RWPE2 (cell line): Measurements from ENCODE around the gene SHKBP1.
"Not testable (repeated sequence)": the region's sequence is repeated elsewhere in the genome, so short reads cannot be mapped to it uniquely, and the experiment has no call there.

Experiments used
- ATAC-seq: fragments of 200-7000 bp; cut with Tn5 transposase; 3 replicates; pipeline ENCODE4 v1.9.1; 2021; ENCODE audit warnings: low read depth
- DNase-seq: peaks from one replicate; pipeline ENCODE4 v3.0.0-alpha.2; 2020; ENCODE audit warnings: low spot score
- H3K27ac ChIP-seq: fragments of 450-650 bp; 2 replicates; pipeline ENCODE4 v1.5.1; 2017; ENCODE audit warnings: mild to moderate bottlenecking; ENCODE audit not compliant: poor library complexity, severe bottlenecking
- H3K27me3 ChIP-seq: fragments of 250-450 bp; sonication (Bioruptor Pico); 2 replicates; pipeline ENCODE4 v1.5.1; 2021; ENCODE audit warnings: mild to moderate bottlenecking, moderate library complexity; ENCODE audit not compliant: insufficient read depth, poor library complexity, severe bottlenecking
- H3K36me3 ChIP-seq: fragments of 250-450 bp; sonication (Bioruptor Pico); 2 replicates; pipeline ENCODE4 v1.5.1; 2020; ENCODE audit warnings: low read depth, mild to moderate bottlenecking, moderate library complexity
- H3K4me1 ChIP-seq: fragments of 250-450 bp; sonication (Bioruptor Pico); 2 replicates; pipeline ENCODE4 v1.5.1; 2021; ENCODE audit warnings: mild to moderate bottlenecking, moderate library complexity; ENCODE audit not compliant: insufficient read depth, poor library complexity, severe bottlenecking
- H3K4me3 ChIP-seq: fragments of 250-450 bp; sonication (Bioruptor Pico); 2 replicates; pipeline ENCODE4 v1.5.1; 2021; ENCODE audit warnings: mild to moderate bottlenecking, moderate library complexity; ENCODE audit not compliant: severe bottlenecking
- H3K9me3 ChIP-seq: fragments of 250-450 bp; sonication (Bioruptor Pico); 2 replicates; pipeline ENCODE4 v1.5.1; 2021; ENCODE audit warnings: mild to moderate bottlenecking, moderate library complexity; ENCODE audit not compliant: severe bottlenecking
- CTCF ChIP-seq: fragments of 450-650 bp; IDR thresholded peaks from one replicate; pipeline ENCODE4 v1.5.1; 2017; ENCODE audit warnings: mild to moderate bottlenecking, moderate library complexity; ENCODE audit not compliant: poor library complexity, severe bottlenecking

SHKBP1 gene

GRCh38 chr19:40623403-40624251 lies 47.0 kb downstream of the SHKBP1 start:
- H3K27ac ChIP-seq, result no peak overlapping the region
- H3K9me3 ChIP-seq, result no peaks in the 10 kb centered on the region
- no peak overlapping the region for H3K4me3 ChIP-seq
- peaks cover 81% of the 10 kb centered on the region for H3K36me3 ChIP-seq
- DNase-seq, result peak; percentile 75
- H3K27me3 ChIP-seq, result no peaks in the 10 kb centered on the region
- no peaks in the 10 kb centered on the region for H3K4me1 ChIP-seq
- peak; percentile 56; the same call in 1 of the 3 replicates for ATAC-seq
- no peak for TF ChIP-seq CTCF

- not testable (repeated sequence) for H3K4me1 ChIP-seq, H3K27ac ChIP-seq, ATAC-seq, H3K4me3 ChIP-seq, H3K9me3 ChIP-seq, H3K27me3 ChIP-seq, DNase-seq
- peaks cover 77% of the 10 kb centered on the region for H3K36me3 ChIP-seq
These were observed 47.9 kb downstream of the SHKBP1 start for GRCh38 chr19:40624369-40625153.

- DNase-seq (no peak), ATAC-seq (no peak)
- H3K27me3 ChIP-seq, result no peaks in the 10 kb centered on the region
- H3K36me3 ChIP-seq, result peaks cover 68% of the 10 kb centered on the region
- no peaks in the 10 kb centered on the region for H3K4me1 ChIP-seq
- no peak overlapping the region for H3K27ac ChIP-seq
- no peaks in the 10 kb centered on the region for H3K9me3 ChIP-seq
- no peak overlapping the region for H3K4me3 ChIP-seq
- TF ChIP-seq CTCF, result no peak
These were observed 48.9 kb downstream of the SHKBP1 start for GRCh38 chr19:40625406-40626120.

GRCh38 chr19:40626918-40627317 lies 50.2 kb downstream of the SHKBP1 start:
- TF ChIP-seq CTCF, result no peak
- no peak overlapping the region for H3K27ac ChIP-seq
- ATAC-seq, result no peak
- H3K9me3 ChIP-seq, result no peaks in the 10 kb centered on the region
- H3K27me3 ChIP-seq, result no peaks in the 10 kb centered on the region
- no peaks in the 10 kb centered on the region for H3K4me1 ChIP-seq
- H3K4me3 ChIP-seq, result no peak overlapping the region
- no peak for DNase-seq
- H3K36me3 ChIP-seq, result peaks cover 55% of the 10 kb centered on the region
